ENCODE measurements around the gene DMAC2L.
A peak's percentile ranks its signal among the peaks of the same experiment; 100 is the strongest.

- no peak for TF ChIP-seq EZH2 (IDR thresholded peaks at IDR 0.05; ENCODE audit: borderline replicate concordance, insufficient read depth, low read length, poor library complexity, severe bottlenecking)
- TF ChIP-seq CTCF (IDR thresholded peaks at IDR 0.05; ENCODE audit: poor library complexity, severe bottlenecking), result peak; percentile 49
- TF ChIP-seq EP300 (conservative IDR thresholded peaks at IDR 0.05; ENCODE audit: poor library complexity, severe bottlenecking), result peak; percentile 84
- no peak for TF ChIP-seq TAF1 (IDR thresholded peaks at IDR 0.05; ENCODE audit: low read depth)
- TF ChIP-seq POLR2AphosphoS5 (IDR thresholded peaks at IDR 0.05), result peak; percentile 83
- TF ChIP-seq SMC3 (conservative IDR thresholded peaks at IDR 0.05; ENCODE audit: poor library complexity), result peak; percentile 21
- TF ChIP-seq RAD21 (conservative IDR thresholded peaks at IDR 0.05), result peak; percentile 43
- peak; percentile 79 for TF ChIP-seq REST (IDR thresholded peaks at IDR 0.05; ENCODE audit: borderline replicate concordance)
Measured at GRCh38 chr14:50335389-50335788, 23.3 kb downstream of the DMAC2L start.
